ACHN (cell line): ENCODE data around the gene EEF1G.
"Not testable (repeated sequence)": the region's sequence is repeated elsewhere in the genome, so short reads cannot be mapped to it uniquely, and the experiment has no call there.

ENCODE experiments used
- DNase-seq: peaks from one replicate; pipeline ENCODE4 v3.0.0-alpha.2; 2015
- in situ Hi-C: cut with HindIII; loops from 2 replicates; pipeline ENCODE4 v1.10.0; 2017; ENCODE audit warnings: low sequenced_read_pairs, low pct_ligation_motif_present, low pct_unique_long_range_greater_than_20kb

Gene EEF1G

GRCh38 chr11:62560566-62561103 is 13.1 kb downstream of the EEF1G start:
- in situ Hi-C loops, result no loop called here
- peak; percentile 95 for DNase-seq

- in situ Hi-C loops, DNase-seq: not testable (repeated sequence)
Observed at GRCh38 chr11:62559626-62560025, 14.1 kb downstream of the EEF1G start.

GRCh38 chr11:62559204-62559603 is 14.5 kb downstream of the EEF1G start:
- no peak for DNase-seq
- in situ Hi-C loops, result no loop called here

- in situ Hi-C loops, result no loop called here
- DNase-seq, result no peak
Observed at GRCh38 chr11:62558669-62559068, 15.0 kb downstream of the EEF1G start.

- no peak for DNase-seq
- in situ Hi-C loops, result no loop called here
Observed at GRCh38 chr11:62556875-62557631, 16.6 kb downstream of the EEF1G start.

- peak; percentile 95 for DNase-seq
- in situ Hi-C loops, result no loop called here
Observed at GRCh38 chr11:62556108-62556874, 17.4 kb downstream of the EEF1G start.

GRCh38 chr11:62555464-62556107 is 18.1 kb downstream of the EEF1G start:
- in situ Hi-C loops, result no loop called here
- peak; percentile 17 for DNase-seq

- in situ Hi-C loops, result no loop called here
- no peak for DNase-seq
Observed at GRCh38 chr11:62554387-62555167, 19.1 kb downstream of the EEF1G start.

GRCh38 chr11:62553839-62554361 is 19.8 kb downstream of the EEF1G start:
- peak; percentile 88 for DNase-seq
- in situ Hi-C loops, result no loop called here

GRCh38 chr11:62553080-62553838 is 20.4 kb downstream of the EEF1G start:
- DNase-seq, result peak; percentile 94
- in situ Hi-C loops, result no loop called here

GRCh38 chr11:62552485-62553079 is 21.1 kb downstream of the EEF1G start:
- in situ Hi-C loops, result no loop called here
- DNase-seq, result no peak

- DNase-seq, in situ Hi-C loops: not testable (repeated sequence)
Observed at GRCh38 chr11:62550478-62550877, 23.2 kb downstream of the EEF1G start.

GRCh38 chr11:62548545-62549335 is 25.0 kb downstream of the EEF1G start:
- in situ Hi-C loops, result no loop called here
- DNase-seq, result no peak

GRCh38 chr11:62547691-62548281 is 25.9 kb downstream of the EEF1G start:
- in situ Hi-C loops, result no loop called here
- peak; percentile 53 for DNase-seq

- in situ Hi-C loops, result no loop called here
- peak; percentile 52 for DNase-seq
Observed at GRCh38 chr11:62546929-62547625, 26.6 kb downstream of the EEF1G start.
